T-helper 1 cell treated with Interleukin-12 subunit alpha and Interleukin-12 subunit beta and Interleukin-4 antibody, amounts not matched to agents 30 μg/mL and 1 μg/mL, for 36 hours (primary cell): ENCODE results near the gene STX10.
A peak's percentile ranks its signal among the peaks of the same experiment; 100 is the strongest.

Experiments
- H3K27ac Mint-ChIP-seq: one replicate; pipeline ENCODE4 v1.8.0; 2021; ENCODE audit warnings: mild to moderate bottlenecking, mixed read lengths
- H3K27me3 Mint-ChIP-seq: one replicate; pipeline ENCODE4 v1.8.0; 2021; ENCODE audit warnings: low read depth, mixed read lengths
- H3K36me3 Mint-ChIP-seq: one replicate; pipeline ENCODE4 v1.8.0; 2021; ENCODE audit warnings: low read depth, mixed read lengths
- H3K4me1 Mint-ChIP-seq: one replicate; pipeline ENCODE4 v1.8.0; 2021; ENCODE audit warnings: low read depth, mixed read lengths
- H3K4me3 Mint-ChIP-seq: one replicate; pipeline ENCODE4 v1.8.0; 2021; ENCODE audit warnings: mild to moderate bottlenecking, moderate library complexity, mixed read lengths
- H3K9me3 Mint-ChIP-seq: one replicate; pipeline ENCODE4 v1.8.0; 2021; ENCODE audit warnings: mixed read lengths

STX10 gene

GRCh38 chr19:13109361-13110098 is 40.6 kb downstream of the STX10 start:
- H3K4me3 Mint-ChIP-seq: no peak overlapping the region
- H3K27me3 Mint-ChIP-seq: no peaks in the 10 kb centered on the region
- no peaks in the 10 kb centered on the region for H3K9me3 Mint-ChIP-seq
- H3K27ac Mint-ChIP-seq: no peak overlapping the region
- H3K4me1 Mint-ChIP-seq: peaks cover 4% of the 10 kb centered on the region
- H3K36me3 Mint-ChIP-seq: peaks cover 5% of the 10 kb centered on the region

GRCh38 chr19:13104848-13105711 is 45.1 kb downstream of the STX10 start:
- no peaks in the 10 kb centered on the region for H3K27me3 Mint-ChIP-seq
- peaks cover 14% of the 10 kb centered on the region for H3K4me1 Mint-ChIP-seq
- peaks cover 3% of the 10 kb centered on the region for H3K9me3 Mint-ChIP-seq
- H3K4me3 Mint-ChIP-seq: peak overlapping the region; percentile 89
- peaks cover 8% of the 10 kb centered on the region for H3K36me3 Mint-ChIP-seq
- peak overlapping the region; percentile 86 for H3K27ac Mint-ChIP-seq

- Mint-ChIP-seq H3K27me3 (no peaks in the 10 kb centered on the region), H3K4me1 (peaks cover 20% of the 10 kb centered on the region), H3K4me3 (peak overlapping the region; percentile 89), H3K9me3 (peaks cover 5% of the 10 kb centered on the region), H3K27ac (peak overlapping the region; percentile 86), H3K36me3 (peaks cover 11% of the 10 kb centered on the region)
These were observed 45.8 kb downstream of the STX10 start for GRCh38 chr19:13104360-13104847.

GRCh38 chr19:13103581-13104359 is 46.4 kb downstream of the STX10 start:
- Mint-ChIP-seq H3K27me3 (peaks cover 3% of the 10 kb centered on the region), H3K36me3 (peaks cover 11% of the 10 kb centered on the region), H3K4me1 (peaks cover 21% of the 10 kb centered on the region), H3K27ac (peak overlapping the region; percentile 86), H3K9me3 (peaks cover 5% of the 10 kb centered on the region), H3K4me3 (peak overlapping the region; percentile 89)

- Mint-ChIP-seq H3K27ac (peak within 1 kb of the TSS; percentile 39), H3K36me3 (peaks cover 11% of the 10 kb centered on the region), H3K27me3 (peaks cover 11% of the 10 kb centered on the region), H3K4me3 (peak within 1 kb of the TSS; percentile 53), H3K4me1 (peaks cover 28% of the 10 kb centered on the region), H3K9me3 (peaks cover 5% of the 10 kb centered on the region)
These were observed 47.3 kb downstream of the STX10 start, which contains the start of gene LYL1 for GRCh38 chr19:13102666-13103580. TSS of gene LYL1 (minus strand) at chr19:13102858. CDS start at chr19:13101171, 1,687 bp downstream.

- Mint-ChIP-seq H3K9me3 (peaks cover 5% of the 10 kb centered on the region), H3K27ac (no peak overlapping the region), H3K4me3 (no peak overlapping the region), H3K27me3 (peaks cover 15% of the 10 kb centered on the region), H3K36me3 (peaks cover 7% of the 10 kb centered on the region), H3K4me1 (peaks cover 28% of the 10 kb centered on the region)
These were observed 47.8 kb downstream of the STX10 start for GRCh38 chr19:13102416-13102665.

GRCh38 chr19:13101590-13102415 is 48.4 kb downstream of the STX10 start:
- Mint-ChIP-seq H3K9me3 (peaks cover 5% of the 10 kb centered on the region), H3K4me3 (peak overlapping the region; percentile 31), H3K36me3 (peaks cover 7% of the 10 kb centered on the region), H3K27me3 (peaks cover 20% of the 10 kb centered on the region), H3K4me1 (peaks cover 32% of the 10 kb centered on the region), H3K27ac (peak overlapping the region; percentile 39)

GRCh38 chr19:13100841-13101589 is 49.2 kb downstream of the STX10 start:
- Mint-ChIP-seq H3K27me3 (peaks cover 24% of the 10 kb centered on the region), H3K27ac (peak overlapping the region; percentile 39), H3K4me1 (peaks cover 34% of the 10 kb centered on the region), H3K36me3 (peaks cover 7% of the 10 kb centered on the region), H3K9me3 (peaks cover 5% of the 10 kb centered on the region), H3K4me3 (peak overlapping the region; percentile 31)

- Mint-ChIP-seq H3K4me1 (peaks cover 33% of the 10 kb centered on the region), H3K36me3 (peaks cover 7% of the 10 kb centered on the region), H3K27me3 (peaks cover 28% of the 10 kb centered on the region), H3K9me3 (peaks cover 5% of the 10 kb centered on the region), H3K4me3 (peak overlapping the region; percentile 69), H3K27ac (peak overlapping the region; percentile 89)
These were observed 50.1 kb downstream of the STX10 start for GRCh38 chr19:13100031-13100588.

GRCh38 chr19:13099073-13099999 is 50.8 kb downstream of the STX10 start:
- Mint-ChIP-seq H3K4me3 (peak overlapping the region; percentile 81), H3K9me3 (peaks cover 5% of the 10 kb centered on the region), H3K27ac (peak overlapping the region; percentile 89), H3K36me3 (peaks cover 6% of the 10 kb centered on the region), H3K4me1 (peaks cover 32% of the 10 kb centered on the region), H3K27me3 (peaks cover 35% of the 10 kb centered on the region)

- H3K36me3 Mint-ChIP-seq: peaks cover 6% of the 10 kb centered on the region
- H3K27me3 Mint-ChIP-seq: peaks cover 40% of the 10 kb centered on the region
- peaks cover 5% of the 10 kb centered on the region for H3K9me3 Mint-ChIP-seq
- H3K4me3 Mint-ChIP-seq: peak overlapping the region; percentile 81
- H3K27ac Mint-ChIP-seq: peak overlapping the region; percentile 86
- peaks cover 34% of the 10 kb centered on the region for H3K4me1 Mint-ChIP-seq
These were observed 51.7 kb downstream of the STX10 start for GRCh38 chr19:13098277-13099072.
